ENCODE data around the gene RASGEF1C. TPM values are rescaled to one million over a fixed set of nuclear protein-coding genes. Genes with fewer than 3 reads are reported as not detected.
"Not testable (repeated sequence)": the region's sequence is repeated elsewhere in the genome, so short reads cannot be mapped to it uniquely, and the experiment has no call there.

Gene RASGEF1C
- polyA plus RNA-seq, 1 donor = 3.5 TPM

DNA sequence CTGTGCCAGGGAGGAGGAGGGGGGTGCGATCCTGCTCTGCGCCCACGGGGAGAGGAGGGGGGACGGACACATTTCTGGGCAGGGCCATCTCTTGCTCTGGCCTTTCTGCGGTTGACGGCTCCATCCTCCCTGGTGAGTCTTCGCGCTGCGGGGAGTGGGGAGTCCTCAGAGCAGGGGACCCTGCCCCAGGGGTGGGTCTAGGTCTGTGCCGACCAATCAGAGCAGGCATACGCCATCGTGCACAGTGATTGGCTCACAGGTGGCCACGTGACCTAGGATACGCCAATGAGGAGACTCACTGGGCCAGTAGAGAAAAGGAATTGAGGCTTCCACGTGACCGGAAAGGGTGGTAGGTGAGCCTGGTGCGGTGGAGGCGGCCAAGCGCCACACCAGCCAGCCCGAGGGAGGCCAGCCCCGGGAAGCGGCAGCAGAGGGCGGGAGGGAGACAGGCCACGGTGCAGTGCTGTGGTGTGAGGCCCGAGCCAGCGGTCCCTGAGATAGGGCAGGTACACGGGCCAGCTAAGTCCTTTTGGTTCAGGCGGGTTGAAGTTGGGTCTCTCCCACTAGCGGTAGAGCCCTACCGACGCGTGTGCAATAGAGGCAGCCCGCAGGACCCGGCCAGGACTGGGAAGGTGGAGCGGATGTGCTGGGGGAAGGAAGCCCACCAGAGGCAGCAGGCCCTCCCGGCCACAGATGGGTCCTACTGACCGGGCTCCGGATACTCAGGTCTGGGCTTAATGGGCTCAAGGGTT lies 72.2 kb downstream of the RASGEF1C start:
- no peak for DNase-seq (ENCODE audit: low read depth)

GRCh38 chr5:180135967-180136629 lies 72.9 kb downstream of the RASGEF1C start:
- no peak for DNase-seq (ENCODE audit: low read depth)

DNA sequence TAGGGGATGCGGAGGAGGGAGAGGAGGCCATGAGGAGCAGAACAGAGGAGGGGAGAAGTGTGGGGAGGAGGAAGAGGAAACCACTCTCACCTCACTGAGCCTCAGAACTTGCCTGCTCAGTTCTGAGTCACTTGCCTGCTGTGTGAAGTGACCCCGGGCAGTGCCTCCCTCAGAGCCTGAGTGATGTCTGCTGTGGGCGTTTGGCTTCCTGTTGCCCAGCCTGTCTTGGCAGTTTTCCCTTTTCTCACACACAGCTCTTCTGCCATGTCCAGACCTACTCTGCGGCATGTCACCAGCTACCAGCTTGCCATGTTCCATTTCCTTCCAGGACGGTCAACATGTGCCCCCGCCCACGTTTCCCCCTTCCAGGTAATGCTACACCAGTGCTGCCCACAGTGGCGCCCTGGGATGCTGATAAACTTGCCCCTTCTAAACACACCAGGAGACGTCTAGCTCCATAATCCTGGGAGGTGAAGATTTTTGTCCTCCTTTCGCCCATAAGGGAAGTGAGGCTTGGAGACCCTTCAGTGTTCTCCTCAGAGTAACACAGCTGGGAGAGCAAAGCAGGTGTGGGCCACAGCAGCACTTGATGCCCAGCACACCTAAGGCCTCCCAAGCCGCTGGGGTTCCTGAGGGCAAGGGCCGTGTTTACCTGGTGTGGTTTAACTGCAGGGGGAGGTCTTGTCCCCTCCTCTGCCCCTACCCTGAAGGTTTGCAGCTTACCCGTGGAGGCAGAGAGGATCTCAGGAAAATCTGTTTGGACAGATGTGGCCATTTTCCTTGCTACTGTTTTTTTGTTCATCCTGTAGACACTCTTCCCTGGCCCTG lies 73.7 kb downstream of the RASGEF1C start:
- DNase-seq (ENCODE audit: low read depth) = no peak

DNA sequence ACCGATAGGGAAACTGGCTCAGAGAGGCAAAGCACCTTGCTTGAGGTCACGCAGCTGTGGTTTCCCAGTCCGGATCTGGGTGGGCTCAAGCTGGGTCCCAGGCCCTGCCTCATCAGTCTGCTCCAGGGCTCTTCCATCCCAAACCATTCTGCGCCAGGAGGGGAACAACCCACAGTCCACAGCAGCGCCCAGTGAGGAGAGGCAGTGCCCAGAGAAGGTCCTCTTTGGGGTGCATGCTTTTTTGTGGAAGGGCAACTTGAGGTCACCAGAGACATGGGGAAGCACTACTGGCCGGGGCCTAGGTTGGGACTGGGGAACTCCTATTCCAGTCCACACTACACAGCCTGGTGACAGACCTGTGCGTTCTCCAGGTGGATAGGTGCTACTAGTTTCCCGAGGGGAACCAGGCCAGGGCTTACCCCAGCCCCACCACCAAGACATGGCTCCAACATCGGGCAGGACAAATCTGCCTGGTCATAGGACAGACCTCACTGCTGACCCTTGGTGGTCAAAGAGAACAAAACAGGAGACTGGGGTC lies 75.0 kb downstream of the RASGEF1C start:
- DNase-seq (ENCODE audit: low read depth) = no peak

GRCh38 chr5:180133551-180133950 lies 75.5 kb downstream of the RASGEF1C start:
- DNase-seq (ENCODE audit: low read depth) = no peak

DNA sequence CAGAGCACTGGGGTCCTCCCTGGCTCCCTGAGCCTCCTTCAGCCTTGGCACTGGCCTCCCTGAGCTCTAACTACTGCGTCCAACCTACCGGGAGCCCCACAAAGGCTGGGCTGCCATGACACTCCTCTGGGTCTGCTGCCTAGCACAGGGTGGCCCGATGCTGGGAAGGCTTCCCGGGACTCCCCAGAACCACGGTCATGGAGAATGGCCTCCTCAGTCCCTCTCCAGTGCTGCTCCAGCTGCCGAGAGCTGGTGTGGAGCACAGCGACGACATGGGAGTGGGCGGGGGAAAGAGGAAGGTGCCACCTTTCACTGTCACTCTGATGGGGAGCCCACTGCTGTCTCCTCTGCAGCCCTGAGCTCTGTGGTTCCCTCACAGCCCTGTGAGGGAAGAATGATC lies 76.0 kb downstream of the RASGEF1C start:
- DNase-seq (ENCODE audit: low read depth) = no peak

DNA sequence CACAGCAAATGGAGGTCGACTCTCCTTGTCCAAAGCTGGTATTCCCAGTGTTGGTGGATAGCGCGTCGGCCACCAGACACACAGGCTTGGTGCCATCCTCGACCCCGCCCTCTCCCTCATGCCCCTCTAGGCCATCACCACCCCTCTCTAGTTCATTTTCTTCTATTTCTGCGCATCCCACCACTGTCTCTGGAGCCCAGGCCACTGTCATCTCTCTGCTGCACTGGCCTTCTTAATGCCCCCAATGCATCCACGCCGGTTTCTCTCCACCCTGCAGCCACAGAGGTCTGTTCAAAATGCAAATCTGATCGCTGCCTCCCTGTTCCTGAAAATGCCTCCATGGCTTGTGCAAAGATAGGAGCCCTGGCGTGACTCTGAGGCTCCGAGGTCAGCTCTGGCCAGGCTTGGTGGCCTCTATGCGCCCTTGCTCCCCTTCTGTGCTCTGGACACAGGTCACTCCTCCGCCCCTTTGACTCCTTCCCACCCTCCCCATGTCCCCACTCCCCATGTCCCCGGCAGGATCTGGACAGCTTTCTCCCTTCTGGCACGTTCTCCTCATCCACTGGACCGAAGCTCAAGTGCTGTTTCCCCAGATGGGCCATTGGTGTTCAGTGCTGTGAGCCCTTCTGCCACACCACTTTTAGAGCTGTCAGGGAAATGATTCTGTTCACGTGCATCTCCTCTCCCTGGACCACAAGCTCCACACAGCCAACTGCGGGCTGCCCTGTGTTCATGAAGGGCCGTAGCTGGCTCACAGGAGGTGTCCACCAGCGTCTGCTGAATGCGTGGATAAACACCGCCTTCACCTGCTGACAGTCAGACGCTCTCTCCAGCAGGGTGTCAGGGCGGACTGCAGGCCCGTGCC lies 77.9 kb downstream of the RASGEF1C start:
- no peak for DNase-seq (ENCODE audit: low read depth)

- DNase-seq (ENCODE audit: low read depth) = no peak
Measured at GRCh38 chr5:180130291-180130869, 78.6 kb downstream of the RASGEF1C start.

DNA sequence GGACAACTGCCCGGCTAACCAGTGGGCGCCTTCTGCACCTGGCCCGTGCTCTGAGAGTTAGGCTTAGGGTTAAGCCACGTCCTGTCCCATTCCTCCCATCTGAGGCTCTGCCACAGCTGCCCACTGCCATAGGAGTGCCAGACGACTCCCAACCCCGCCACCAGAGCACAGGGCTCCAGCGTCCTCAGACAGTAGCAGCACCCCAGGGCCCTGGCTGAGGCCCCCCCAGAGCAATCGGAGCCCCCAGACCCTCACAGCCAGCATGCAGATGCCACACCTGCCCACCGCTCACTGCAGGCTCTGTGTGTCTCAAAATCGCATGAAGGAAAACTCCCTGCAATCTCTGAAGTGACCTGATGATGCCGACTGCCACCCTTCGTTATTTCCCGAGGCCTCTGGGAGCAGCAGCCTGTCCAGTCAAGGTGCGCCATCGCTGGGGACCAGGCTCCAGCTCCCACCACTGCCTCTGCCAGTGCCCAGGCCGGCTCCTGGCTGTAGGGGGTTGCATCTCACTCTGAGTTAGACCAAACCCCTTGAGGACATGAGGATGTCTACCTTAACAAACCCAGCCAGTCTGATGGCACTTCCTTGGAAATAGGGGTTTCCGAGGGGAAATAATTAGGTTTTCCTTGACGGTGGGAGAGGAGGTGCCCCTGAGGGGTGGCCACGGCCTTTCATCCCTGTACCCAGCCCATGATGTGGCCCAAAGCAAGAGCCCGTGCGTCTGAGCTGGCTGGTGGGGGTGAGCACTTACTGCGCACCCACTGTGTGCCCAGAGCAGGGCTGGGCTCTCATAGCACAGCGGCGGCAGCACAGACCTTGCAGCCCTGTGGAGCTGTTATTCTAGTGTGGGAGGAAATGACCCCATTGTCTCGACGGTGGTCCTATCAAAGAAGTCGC lies 79.5 kb downstream of the RASGEF1C start:
- no peak for DNase-seq (ENCODE audit: low read depth)

- DNase-seq (ENCODE audit: low read depth) = no peak
Measured at GRCh38 chr5:180128671-180129261, 80.2 kb downstream of the RASGEF1C start.

DNA sequence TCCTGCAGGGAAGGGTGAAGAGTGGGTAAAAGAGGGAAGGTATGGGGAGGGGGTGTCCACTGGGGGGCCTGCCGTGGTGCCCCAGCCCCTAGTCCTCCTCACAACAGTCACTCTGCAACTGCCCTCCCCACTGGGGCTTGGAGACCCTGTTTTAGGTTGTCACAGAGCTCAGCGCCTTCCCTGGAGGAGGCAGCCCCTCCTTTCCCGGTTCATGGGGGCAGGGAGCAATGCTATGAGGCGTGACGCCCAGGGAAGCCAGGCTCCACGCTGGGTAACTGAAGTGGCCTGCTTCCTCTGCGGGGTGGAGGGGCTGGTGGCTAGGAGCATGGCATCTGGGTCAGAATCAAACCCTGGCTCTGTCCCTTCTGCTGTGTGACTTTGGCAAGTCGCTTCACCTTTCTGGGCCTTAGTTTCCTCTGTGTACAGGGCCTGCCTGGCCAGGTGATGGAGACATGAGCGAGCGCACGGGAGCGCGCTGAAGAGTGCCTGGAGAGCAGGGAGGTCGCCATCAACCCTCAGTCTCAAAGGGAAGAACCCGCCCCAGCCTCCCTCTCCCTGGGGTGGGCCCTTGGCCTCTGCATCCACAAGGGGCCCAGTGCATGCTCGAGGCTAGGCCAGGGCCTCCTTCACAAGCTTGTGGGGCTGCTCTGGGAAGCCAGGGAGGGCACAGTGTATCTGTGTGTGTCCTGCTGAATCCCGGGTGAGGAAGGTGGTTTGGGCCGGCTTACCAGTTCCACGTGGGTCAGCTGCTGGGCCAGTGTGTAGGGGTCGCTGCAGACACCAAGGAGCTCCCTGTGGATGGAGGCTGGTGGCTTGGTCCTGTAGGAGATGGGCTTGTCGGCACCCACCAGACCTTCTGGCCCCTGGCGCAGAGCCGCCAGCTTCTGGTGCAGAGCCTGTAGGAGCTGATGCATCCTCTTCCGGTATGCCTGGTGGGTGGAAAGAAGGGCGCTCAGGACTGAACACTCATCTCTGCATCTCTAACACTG lies 81.0 kb downstream of the RASGEF1C start:
- no peak for DNase-seq (ENCODE audit: low read depth)

DNA sequence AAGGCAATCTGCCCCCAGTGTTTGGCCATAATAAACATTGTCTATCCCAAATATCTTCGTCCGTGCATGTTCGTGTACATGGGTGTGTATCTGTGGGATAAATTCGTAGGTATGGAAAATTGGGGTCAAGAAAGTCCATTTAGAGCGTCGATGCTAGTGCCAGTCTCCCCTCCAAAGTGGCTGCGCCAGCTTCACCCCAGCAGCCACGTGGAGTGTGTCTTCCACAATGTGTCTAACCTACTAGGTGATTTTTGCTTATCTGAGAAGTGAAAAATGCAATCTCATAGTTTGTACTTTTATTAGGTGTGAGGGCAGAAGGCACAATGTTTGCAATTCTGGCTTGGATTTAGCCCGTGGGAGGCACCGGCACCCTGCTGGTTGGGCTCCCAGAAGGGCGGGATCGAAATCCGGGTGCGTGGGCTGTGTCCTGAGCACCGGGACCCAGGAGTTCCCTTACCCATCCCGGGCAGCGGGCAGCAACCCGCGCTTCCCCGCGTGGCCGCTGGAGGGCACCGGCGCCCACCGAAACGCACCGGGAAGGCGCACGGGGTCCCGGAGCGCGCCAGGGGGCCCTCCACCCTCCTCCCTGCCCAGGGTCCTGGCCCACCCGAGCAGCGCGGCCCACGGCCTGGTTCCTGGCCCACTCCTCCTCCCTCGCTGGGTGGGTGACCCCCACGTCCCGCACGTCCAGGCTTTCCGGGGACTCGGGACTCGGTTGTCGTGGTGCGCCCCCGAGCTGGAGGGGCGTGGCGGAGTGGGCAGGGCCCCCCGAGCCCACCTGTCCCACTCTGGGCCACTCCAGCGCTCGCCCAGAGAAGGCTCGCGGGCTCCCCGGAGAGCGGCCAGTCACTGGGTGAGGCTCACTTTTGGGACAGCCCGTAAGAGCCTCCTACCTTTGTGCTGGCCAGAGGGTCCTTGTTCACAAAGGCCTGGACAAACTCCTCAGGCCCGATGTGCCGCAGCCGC lies 82.0 kb downstream of the RASGEF1C start:
- DNase-seq (ENCODE audit: low read depth) = no peak

- not testable (repeated sequence) for DNase-seq (ENCODE audit: low read depth)
Measured at GRCh38 chr5:180126156-180126555, 82.9 kb downstream of the RASGEF1C start.

DNA sequence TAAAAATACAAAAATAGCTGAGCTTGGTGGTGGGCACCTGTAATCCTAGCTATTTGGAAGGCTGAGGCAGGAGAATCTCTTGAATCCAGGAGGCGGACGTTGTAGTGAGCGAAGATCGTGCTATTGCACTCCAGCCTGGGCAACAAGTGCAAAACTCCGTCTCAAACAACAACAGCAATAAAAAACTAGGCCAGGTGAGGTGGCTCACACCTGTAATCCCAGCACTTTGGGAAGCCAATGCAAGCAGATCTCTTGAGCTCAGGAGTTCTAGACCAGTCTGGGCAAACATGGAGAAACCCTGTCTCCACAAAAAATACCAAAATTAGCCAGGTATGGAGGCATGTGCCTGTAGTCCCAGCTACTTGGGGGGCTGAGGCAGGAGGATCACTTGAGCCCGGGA lies 84.3 kb downstream of the RASGEF1C start:
- not testable (repeated sequence) for DNase-seq (ENCODE audit: low read depth)

DNA sequence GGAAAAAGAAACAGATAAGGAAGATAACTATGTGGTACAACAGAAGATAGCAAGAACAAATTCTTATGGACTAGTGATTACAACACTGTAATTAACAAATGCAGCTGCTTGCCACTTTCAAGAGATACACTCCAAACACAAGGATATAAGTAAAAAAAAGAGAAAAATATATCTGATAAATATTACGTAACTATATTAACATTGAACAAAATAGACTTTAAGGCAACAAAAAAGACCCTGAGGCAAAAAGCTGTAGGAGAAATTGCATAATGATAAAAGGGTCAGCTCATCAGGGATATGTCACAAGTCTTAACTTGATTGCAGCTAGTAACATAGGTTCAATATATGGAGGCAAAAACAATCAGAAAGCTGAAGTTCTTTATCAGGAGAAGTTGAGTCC lies 86.1 kb downstream of the RASGEF1C start:
- no peak for DNase-seq (ENCODE audit: low read depth)

GRCh38 chr5:180121826-180122413 lies 87.1 kb downstream of the RASGEF1C start:
- DNase-seq (ENCODE audit: low read depth) = no peak
